ENCODE results near the gene PIEZO2.

DNA sequence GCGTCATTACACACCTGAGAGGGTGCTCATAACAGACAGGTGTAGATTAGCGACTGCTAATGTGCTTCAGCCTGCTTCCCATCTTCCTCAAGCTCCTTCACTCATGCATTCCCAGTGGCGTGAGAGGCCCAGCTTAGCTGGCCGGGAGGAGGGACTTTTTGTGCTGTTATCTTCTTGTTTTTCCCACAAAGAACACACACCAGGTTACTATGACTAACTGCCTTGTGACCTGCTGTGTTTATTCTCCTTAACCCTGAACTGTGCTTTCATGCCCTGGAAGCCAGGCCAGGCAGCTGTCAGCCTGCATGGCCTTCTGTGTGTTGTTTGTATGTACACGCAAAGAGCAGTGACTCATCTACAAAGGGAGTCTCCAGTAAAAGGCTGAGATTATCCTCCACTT lies 143.8 kb downstream of the PIEZO2 start:
- no peak for TF ChIP-seq CTCF (IDR thresholded peaks at IDR 0.05; ENCODE audit: poor library complexity, severe bottlenecking)
- TF ChIP-seq, protein P1, sequence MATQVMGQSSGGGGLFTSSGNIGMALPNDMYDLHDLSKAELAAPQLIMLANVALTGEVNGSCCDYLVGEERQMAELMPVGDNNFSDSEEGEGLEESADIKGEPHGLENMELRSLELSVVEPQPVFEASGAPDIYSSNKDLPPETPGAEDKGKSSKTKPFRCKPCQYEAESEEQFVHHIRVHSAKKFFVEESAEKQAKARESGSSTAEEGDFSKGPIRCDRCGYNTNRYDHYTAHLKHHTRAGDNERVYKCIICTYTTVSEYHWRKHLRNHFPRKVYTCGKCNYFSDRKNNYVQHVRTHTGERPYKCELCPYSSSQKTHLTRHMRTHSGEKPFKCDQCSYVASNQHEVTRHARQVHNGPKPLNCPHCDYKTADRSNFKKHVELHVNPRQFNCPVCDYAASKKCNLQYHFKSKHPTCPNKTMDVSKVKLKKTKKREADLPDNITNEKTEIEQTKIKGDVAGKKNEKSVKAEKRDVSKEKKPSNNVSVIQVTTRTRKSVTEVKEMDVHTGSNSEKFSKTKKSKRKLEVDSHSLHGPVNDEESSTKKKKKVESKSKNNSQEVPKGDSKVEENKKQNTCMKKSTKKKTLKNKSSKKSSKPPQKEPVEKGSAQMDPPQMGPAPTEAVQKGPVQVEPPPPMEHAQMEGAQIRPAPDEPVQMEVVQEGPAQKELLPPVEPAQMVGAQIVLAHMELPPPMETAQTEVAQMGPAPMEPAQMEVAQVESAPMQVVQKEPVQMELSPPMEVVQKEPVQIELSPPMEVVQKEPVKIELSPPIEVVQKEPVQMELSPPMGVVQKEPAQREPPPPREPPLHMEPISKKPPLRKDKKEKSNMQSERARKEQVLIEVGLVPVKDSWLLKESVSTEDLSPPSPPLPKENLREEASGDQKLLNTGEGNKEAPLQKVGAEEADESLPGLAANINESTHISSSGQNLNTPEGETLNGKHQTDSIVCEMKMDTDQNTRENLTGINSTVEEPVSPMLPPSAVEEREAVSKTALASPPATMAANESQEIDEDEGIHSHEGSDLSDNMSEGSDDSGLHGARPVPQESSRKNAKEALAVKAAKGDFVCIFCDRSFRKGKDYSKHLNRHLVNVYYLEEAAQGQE (IDR thresholded peaks at IDR 0.05; ENCODE audit: borderline replicate concordance): no peak
- TF ChIP-seq RAD21 (conservative IDR thresholded peaks at IDR 0.05): no peak
- no peak for TF ChIP-seq EZH2 (IDR thresholded peaks at IDR 0.05; ENCODE audit: borderline replicate concordance, insufficient read depth, low read length, poor library complexity, severe bottlenecking)
